GM21526 (cell line): ENCODE results near the gene ATP6V0A4.
"Not testable (repeated sequence)": the region's sequence is repeated elsewhere in the genome, so short reads cannot be mapped to it uniquely, and the experiment has no call there.

Source experiments
- ATAC-seq: cut with Tn5 transposase; IDR thresholded peaks from one replicate; pipeline ENCODE4 v1.9.1; 2021; ENCODE audit warnings: moderate library complexity; ENCODE audit not compliant: unreplicated experiment, low FRiP score

The ATP6V0A4 gene

GRCh38 chr7:138809346-138809745 lies 11.3 kb upstream of the ATP6V0A4 start:
- ATAC-seq, result no peak

DNA sequence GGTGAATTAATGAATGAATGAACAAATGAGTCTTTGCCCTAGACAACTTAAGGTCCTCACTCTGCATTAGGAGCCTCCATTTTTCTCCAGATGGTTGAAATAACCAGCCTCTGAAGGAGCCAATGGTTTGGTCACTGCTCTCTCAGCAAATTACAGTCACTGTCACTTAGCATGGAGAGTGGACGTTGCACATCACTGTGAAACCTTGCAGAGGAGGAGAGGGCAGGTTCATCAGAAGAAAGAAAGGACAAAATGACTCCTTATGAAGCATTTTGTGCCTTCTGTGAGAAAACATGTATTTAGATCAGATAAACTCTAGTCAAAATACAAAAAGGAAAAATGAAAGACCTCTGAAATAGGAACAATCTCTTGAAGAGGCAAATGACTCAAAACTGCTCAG lies 6.6 kb upstream of the ATP6V0A4 start:
- no peak for ATAC-seq

- ATAC-seq, result no peak
These were observed 4.7 kb upstream of the ATP6V0A4 start for GRCh38 chr7:138802706-138803105.

DNA sequence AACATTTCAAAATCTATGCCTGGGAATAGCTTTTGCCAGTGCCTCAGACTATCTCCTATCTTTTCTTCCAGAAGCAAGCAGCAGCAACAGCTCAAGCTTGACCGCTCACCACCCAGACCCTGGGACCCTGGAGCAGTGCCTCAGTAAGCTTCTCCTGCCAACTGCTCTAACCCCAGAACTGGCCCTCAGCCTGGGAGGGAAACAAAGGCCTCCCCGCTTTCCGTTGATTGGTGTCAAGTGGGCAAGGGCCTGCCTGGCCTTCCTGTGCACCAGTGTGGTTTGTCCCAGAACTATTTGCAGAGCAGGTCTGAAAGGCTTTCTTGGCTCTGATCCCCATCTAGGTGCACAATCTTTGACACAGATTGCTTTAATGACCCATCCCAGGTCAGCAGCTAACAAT lies 3.3 kb upstream of the ATP6V0A4 start:
- ATAC-seq, result no peak

- no peak for ATAC-seq
These were observed 1.5 kb upstream of the ATP6V0A4 start for GRCh38 chr7:138799336-138800000.

DNA sequence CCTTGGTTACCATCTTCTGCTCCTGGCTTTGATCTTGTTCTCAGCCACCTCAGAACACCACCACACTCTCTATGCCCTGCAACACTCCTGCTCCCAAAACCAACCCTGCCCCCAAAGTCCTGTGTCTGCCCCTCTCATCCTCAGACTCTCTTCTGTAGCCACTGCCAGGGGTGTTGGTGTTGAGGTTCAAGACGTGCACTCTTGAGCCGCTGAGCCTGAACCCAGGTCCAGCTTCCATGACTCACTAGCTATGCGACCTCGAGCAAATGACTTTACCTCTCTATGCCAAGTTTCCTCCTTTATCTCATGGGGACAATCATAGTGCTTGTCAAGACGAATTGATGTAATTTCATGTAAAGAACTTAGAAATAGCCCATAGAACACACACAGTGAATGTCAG lies 840 bp upstream of the ATP6V0A4 start:
- no peak for ATAC-seq

GRCh38 chr7:138797046-138797445 lies 950 bp downstream of the ATP6V0A4 start:
- ATAC-seq, result not testable (repeated sequence)

- ATAC-seq, result no peak
These were observed 1.9 kb downstream of the ATP6V0A4 start for GRCh38 chr7:138796038-138796615.

DNA sequence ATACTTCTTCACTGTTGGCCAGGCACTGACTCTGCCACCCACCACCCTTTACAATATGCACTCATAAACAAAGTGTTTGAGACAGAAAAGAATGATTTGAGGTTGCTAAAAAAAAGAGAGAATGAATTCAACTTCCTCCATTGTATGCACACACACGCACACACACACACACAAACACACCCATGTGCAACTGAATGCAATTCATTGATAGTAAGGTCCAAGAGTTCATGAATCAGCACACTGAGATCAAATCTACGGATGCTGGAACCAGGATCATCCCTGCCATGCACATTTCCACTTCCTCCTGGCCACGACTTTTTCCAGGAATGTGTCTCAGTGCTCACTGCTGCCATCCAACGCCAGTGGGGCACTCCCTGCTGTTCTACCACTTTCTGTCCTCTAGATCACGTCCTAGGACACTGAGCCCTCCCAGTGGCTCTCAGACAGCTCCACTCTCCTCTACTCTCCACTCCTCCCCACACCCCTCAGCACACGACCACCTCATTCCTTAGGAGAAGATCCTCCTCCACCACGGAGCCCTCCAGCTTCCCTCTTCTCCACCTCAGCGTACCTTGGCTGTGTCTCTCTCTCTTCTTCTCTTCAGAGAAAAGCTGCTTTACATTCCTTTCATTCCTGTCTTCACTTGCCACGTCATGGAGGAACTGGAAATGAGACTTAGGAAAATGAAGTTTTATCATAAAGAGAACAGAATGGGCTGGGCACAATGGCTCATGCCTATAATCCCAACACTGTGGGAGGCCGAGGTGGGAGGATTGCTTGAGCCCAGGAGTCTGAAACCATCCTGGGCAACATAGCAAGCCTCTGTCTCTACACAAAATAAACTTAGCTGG lies 12.2 kb downstream of the ATP6V0A4 start:
- no peak for ATAC-seq

- ATAC-seq, result no peak
These were observed 13.3 kb downstream of the ATP6V0A4 start for GRCh38 chr7:138784692-138785091.

DNA sequence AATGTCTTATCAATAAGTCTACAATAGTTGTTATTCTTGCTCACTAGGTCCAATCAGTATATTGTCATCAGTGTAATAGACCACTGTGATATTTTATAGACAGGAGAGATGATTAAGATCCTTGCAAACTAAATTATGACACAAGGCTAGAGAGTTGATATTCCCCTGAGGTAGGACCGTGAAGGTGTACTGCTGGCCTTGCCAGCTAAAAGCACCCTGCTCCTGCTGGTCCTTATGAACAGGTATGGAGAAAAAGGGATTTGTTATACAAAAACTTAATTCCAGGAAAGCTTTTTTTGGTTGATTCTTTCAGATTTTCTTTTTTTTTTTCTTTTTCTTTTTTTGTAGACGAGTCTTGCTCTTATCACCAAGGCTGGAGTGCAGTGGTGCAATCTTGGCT lies 17.0 kb downstream of the ATP6V0A4 start:
- no peak for ATAC-seq

DNA sequence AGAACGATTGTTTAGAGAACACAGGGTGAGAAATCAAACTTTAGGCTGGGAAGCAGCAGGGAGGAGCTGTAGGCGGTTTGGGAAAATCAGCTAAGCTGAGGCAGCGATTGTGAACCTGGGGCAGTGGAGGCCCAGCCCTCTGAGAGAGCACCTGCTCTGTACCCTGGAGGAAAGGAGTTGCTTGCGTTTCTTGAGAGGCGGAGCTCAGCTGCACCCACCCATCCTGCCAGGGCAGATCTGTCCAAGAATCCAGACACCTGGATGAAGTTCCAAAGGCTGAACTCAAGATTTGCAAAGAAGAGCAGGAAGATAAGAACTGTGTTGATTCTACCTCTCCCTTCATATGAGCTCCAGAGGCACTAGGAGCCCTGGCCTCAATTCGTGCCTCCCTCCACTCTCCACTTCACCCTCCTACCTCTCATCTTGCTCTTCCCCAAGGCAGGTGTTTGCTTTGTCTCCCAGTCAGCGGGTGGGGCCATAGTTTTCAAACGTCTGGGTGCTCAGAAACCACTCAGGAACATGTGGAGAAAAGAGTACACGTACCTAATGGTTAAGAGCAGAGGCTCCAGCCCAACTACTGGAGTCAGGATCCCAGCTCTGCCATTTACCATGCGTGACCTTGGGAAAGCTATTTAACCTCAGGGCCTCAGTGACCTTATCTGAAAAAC lies 21.7 kb downstream of the ATP6V0A4 start:
- no peak for ATAC-seq

DNA sequence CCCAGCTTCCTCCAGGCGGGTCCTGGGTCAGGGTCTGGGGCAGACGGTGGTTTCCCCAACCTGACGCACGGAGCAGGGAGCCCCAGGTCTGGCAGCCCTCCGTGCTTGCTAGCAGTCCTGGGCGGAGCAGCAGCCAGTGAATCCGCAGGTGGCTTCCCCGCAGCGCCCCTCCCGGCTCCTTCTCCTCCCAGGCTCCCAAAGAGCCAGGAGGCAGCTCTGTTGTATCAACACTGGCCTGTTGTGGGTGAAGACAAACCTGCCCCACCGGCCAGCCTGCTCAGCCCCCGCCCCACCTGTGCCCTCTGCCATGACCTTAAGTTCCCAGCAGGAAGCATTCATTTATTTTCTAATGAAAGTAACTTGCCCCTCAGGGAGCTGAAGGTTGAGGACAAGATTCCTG lies 24.2 kb downstream of the ATP6V0A4 start:
- ATAC-seq, result no peak

DNA sequence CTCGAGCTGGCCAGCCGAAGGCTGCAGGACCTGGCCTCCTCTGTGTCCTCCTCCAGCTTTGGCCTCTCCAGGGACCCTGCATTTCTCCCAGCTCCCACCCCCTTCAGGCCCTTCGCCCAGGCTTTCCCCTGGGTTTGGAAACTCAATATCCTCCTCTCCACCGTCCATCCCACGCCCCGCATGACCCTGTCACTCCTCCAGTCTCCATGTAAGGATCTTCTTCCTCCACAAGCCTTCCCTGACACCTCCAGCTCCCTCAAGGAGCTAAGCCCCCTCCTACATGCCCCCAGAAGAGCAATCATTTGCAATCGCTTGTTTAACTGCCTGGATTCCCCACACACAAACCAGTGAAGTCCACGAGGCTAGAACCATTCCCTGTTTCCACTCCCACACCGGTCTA lies 24.8 kb downstream of the ATP6V0A4 start:
- no peak for ATAC-seq

DNA sequence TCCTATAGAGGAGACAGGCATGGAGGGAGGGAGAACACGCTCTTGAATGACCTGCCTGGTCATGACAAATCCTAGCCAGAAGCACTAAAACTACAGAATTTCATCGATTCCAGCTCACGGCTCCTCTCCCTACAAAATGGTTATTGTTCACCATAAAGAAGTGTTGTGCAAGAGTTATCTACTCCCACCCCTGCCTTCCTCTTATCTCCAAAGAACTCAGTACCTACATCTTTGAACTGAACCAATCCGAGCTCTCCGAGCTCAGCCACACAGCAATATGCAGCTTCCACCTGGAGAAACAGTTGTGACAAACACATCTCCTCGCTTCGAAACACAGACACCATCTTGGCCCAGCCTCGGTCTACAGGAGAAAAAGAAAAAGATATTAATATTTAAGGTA lies 27.1 kb downstream of the ATP6V0A4 start:
- no peak for ATAC-seq

DNA sequence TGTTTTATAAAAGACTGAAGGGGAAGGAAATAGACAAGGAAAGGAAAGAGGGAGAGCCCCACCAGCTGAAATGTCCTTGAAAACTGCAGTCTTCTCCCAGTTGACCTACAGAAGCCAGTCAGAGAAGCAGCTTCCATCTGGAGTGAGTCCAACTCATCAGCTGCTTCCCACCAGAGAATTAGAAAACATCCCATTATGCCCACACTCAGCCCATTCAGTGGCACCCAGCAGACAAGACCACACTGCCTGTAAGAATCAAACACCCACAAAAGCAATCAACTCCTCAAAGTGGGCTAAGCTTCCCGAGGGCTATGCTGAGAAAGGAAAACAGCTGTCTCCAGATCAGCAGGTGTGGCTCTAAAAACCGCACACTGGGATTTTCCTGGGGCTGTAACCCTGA lies 29.8 kb downstream of the ATP6V0A4 start:
- no peak for ATAC-seq

GRCh38 chr7:138756591-138757242 lies 41.3 kb downstream of the ATP6V0A4 start:
- ATAC-seq, result no peak

- ATAC-seq, result no peak
These were observed 42.0 kb downstream of the ATP6V0A4 start for GRCh38 chr7:138755842-138756590.

GRCh38 chr7:138755331-138755747 lies 42.7 kb downstream of the ATP6V0A4 start:
- ATAC-seq, result no peak

DNA sequence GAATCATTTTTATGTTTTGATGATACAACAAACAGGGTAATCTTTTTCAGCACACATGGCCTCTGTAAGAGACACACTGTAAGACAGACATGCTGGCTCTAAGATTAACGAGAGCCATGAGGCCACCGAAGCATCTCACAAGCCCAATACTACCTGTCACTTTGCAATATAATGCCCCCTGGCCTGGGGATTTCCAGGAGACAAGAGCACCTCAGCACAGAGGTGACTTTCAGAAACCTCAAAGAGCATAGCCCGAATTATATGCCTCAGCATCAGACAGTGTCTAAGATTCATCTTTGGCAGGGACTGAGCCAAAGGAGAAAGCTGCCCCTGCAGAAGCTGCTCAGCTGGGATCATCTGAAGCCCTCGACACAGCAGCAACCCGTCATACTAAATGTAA lies 44.4 kb downstream of the ATP6V0A4 start:
- ATAC-seq, result no peak
